Smooth muscle cell (in vitro differentiated cells): ENCODE measurements around the gene AIDA. TPM values are rescaled to one million over a fixed set of nuclear protein-coding genes. Genes with fewer than 3 reads are reported as not detected.

ENCODE experiments used
- DNase-seq: peaks from one replicate; lab custom pipeline; 2025; ENCODE audit not compliant: unreplicated experiment; lab: John Stamatoyannopoulos, UW
- H2AFZ ChIP-seq: fragments of 200-600 bp; sonication (generic); 2 replicates; pipeline ENCODE4 v1.6.0; 2016; ENCODE audit warnings: antibody characterized with exemption, low read depth, mild to moderate bottlenecking
- H3F3A ChIP-seq: fragments of 200-600 bp; sonication (generic); 2 replicates; pipeline ENCODE4 v1.6.0; 2017; ENCODE audit warnings: antibody characterized with exemption, low read depth
- H3K27ac ChIP-seq: fragments of 200-600 bp; sonication (generic); 2 replicates; pipeline ENCODE4 v1.5.1; 2016; ENCODE audit warnings: low read depth, mild to moderate bottlenecking
- H3K27me3 ChIP-seq: fragments of 200-600 bp; sonication (generic); 2 replicates; pipeline ENCODE4 v1.6.1; 2016; ENCODE audit warnings: low read depth, mild to moderate bottlenecking
- H3K36me3 ChIP-seq: fragments of 200-600 bp; sonication (generic); 2 replicates; pipeline ENCODE4 v1.5.1; 2016; ENCODE audit warnings: low read depth
- H3K4me1 ChIP-seq: fragments of 200-600 bp; sonication (generic); 2 replicates; pipeline ENCODE4 v1.5.1; 2016; ENCODE audit warnings: low read depth
- H3K4me2 ChIP-seq: fragments of 200-600 bp; sonication (generic); 2 replicates; pipeline ENCODE4 v1.6.0; 2016; ENCODE audit warnings: mild to moderate bottlenecking
- H3K4me3 ChIP-seq: fragments of 200-600 bp; sonication (generic); 2 replicates; pipeline ENCODE4 v1.5.1; 2016; ENCODE audit warnings: mild to moderate bottlenecking
- H3K79me2 ChIP-seq: fragments of 200-600 bp; sonication (generic); 2 replicates; pipeline ENCODE4 v1.6.0; 2016; ENCODE audit warnings: low read depth, mild to moderate bottlenecking
- H3K9ac ChIP-seq: fragments of 200-600 bp; sonication (generic); 2 replicates; pipeline ENCODE4 v1.6.0; 2016; ENCODE audit warnings: low read depth
- H3K9me3 ChIP-seq: fragments of 200-600 bp; sonication (generic); replicated peaks from 2 replicates; pipeline ENCODE4 v1.5.1; 2016; ENCODE audit warnings: low read depth
- H4K20me1 ChIP-seq: fragments of 200-600 bp; sonication (generic); 2 replicates; pipeline ENCODE4 v1.6.0; 2016; ENCODE audit warnings: low read depth
- CTCF ChIP-seq: fragments of 200-600 bp; sonication (generic); IDR thresholded peaks from 2 replicates; pipeline ENCODE4 v1.5.1; 2017; ENCODE audit warnings: borderline replicate concordance, mild to moderate bottlenecking, antibody characterized with exemption; ENCODE audit not compliant: insufficient read depth, poor library complexity, severe bottlenecking
- WGBS: methylation state at CpG from one replicate; pipeline ENCODE4 v1.1.7; 2016; ENCODE audit warnings: low lambda C conversion rate; 5-methylcytosine and 5-hydroxymethylcytosine counted together
- polyA plus RNA-seq: library from polyadenylated mRNA; unstranded; fragments of >200 nt; fragmentation: Nextera tagmentation; extraction: Ambion mirVana; gene quantifications from 2 replicates; pipeline ENCODE4 v1.2.1, GENCODE V29; 2016
- total RNA-seq: library from RNA; depleted of rRNA; stranded (reverse); fragments of >200 nt; gene quantifications from 2 replicates; pipeline ENCODE4 v1.2.3, GENCODE V29; 2014

AIDA gene
- total and polyA plus RNA-seq, 2 experiments from 2014 or later = 40.6 to 50.9 TPM

DNA sequence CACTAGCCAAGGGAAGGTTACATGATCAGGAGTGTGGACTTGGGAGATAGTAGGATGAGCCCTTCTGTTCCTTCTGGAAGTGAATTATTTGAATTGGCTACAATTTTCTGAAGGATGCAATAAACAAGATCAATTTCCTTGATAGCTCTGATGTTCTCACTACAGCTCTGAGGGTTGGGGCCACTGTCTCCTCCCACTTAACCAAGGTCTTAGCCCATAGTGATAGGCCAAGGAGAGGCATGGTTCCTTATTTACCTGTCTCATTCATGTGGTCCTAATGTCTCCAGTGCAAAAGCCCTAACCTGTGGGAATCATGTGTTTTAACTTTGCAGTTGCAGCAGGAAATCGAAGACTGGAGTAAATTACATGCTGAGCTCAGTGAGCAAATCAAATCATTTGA lies 59.6 kb downstream of the AIDA start:
- H3K9me3 ChIP-seq = no peaks in the 10 kb centered on the region
- H3F3A ChIP-seq = no peaks in the 10 kb centered on the region
- no peaks in the 10 kb centered on the region for H3K27me3 ChIP-seq
- H2AFZ ChIP-seq = no peak overlapping the region
- no peaks in the 10 kb centered on the region for H4K20me1 ChIP-seq
- TF ChIP-seq CTCF = no peak
- no peak overlapping the region for H3K4me2 ChIP-seq
- 97% methylated on average over 1 of the region's 1 CpG for WGBS
- H3K4me3 ChIP-seq = no peak overlapping the region
- H3K79me2 ChIP-seq = no peaks in the 10 kb centered on the region
- no peaks in the 10 kb centered on the region for H3K4me1 ChIP-seq
- H3K36me3 ChIP-seq = peaks cover 37% of the 10 kb centered on the region
- H3K9ac ChIP-seq = no peak overlapping the region
- no peak for DNase-seq
- H3K27ac ChIP-seq = no peak overlapping the region

DNA sequence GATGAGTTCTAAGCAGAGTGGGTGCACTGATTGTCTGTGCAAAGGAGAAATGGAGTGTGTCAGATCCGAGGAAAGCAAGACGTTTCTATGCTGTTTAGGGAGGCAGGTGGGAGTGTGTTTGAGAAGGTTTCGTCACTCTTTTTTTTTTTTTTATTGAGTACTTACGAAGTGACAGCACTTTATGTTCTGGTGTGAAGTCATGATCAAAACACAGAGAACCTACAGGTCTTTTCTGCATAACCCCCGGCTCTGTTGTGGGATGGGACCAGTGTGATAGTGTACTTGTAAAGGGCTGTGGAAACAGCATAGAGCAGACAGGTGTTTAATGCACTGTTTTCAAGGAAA lies 67.7 kb downstream of the AIDA start:
- peak overlapping the region; percentile 93 for H2AFZ ChIP-seq
- H3K4me2 ChIP-seq = peak overlapping the region; percentile 92
- H3F3A ChIP-seq = no peaks in the 10 kb centered on the region
- peak overlapping the region; percentile 95 for H3K27ac ChIP-seq
- peaks cover 3% of the 10 kb centered on the region for H3K36me3 ChIP-seq
- peak overlapping the region; percentile 97 for H3K9ac ChIP-seq
- DNase-seq = no peak
- no peak for TF ChIP-seq CTCF
- peak overlapping the region; percentile 95 for H3K4me3 ChIP-seq
- WGBS = 27% methylated on average over 5 of the region's 5 CpGs
- H3K4me1 ChIP-seq = peaks cover 9% of the 10 kb centered on the region
- H3K9me3 ChIP-seq = no peaks in the 10 kb centered on the region
- peaks cover 14% of the 10 kb centered on the region for H3K79me2 ChIP-seq
- H3K27me3 ChIP-seq = no peaks in the 10 kb centered on the region
- no peaks in the 10 kb centered on the region for H4K20me1 ChIP-seq

DNA sequence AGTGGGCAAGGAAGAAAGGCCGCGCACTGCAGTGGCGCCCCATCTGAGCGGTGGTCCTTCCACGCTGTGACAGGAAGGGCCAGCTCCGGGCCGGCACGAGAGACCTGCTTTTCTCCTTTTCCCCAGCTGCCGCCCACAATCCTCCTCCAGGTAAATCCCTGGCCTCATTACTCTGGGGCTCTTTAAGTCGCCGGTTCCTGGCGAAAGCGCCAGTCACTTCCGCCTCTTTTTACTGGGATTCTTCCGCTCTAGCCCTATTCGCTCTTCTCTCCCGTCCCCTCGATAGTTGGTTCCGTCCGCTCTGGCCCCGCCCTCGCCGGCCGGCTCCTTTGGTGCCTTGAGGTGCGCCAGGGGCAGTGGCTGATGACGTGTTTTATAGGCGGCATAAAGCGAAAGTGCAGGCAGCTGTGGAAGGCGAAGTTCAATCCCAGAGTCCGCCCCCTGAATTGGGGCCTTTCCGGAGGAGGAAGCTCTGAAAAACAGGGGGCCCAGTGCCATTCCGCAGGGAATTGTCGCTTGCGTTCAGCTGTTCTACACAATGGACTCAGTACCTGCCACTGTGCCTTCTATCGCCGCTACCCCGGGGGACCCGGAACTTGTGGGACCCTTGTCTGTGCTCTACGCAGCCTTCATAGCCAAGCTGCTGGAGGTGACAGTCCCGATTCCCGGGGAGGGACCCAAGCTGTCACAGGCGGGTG lies 68.2 kb downstream of the AIDA start:
- peak; percentile 80 for DNase-seq
- Histone ChIP-seq H3K79me2 (peaks cover 14% of the 10 kb centered on the region), H3K9me3 (no peaks in the 10 kb centered on the region)

More for the DNA sequence above, 68.2 kb downstream of the AIDA start:
- Histone ChIP-seq H3K36me3 (peaks cover 3% of the 10 kb centered on the region), H3K4me3 (peak overlapping the region; percentile 95), H3K4me2 (peak overlapping the region; percentile 92), H3K9ac (peak overlapping the region; percentile 97), H3K27ac (peak overlapping the region; percentile 95), H3F3A (no peaks in the 10 kb centered on the region), H2AFZ (peak overlapping the region; percentile 93), H3K27me3 (no peaks in the 10 kb centered on the region), H3K4me1 (peaks cover 9% of the 10 kb centered on the region), H4K20me1 (no peaks in the 10 kb centered on the region)
- no peak for TF ChIP-seq CTCF
- WGBS = 2% methylated on average over 42 of the region's 42 CpGs
